Hematopoietic multipotent progenitor cell (in vitro differentiated cells): Measurements from ENCODE around the gene PTPN22. TPM values are rescaled to one million over a fixed set of nuclear protein-coding genes. Genes with fewer than 3 reads are reported as not detected.

Source experiments
- DNase-seq, 3 donors: peaks; one replicate each; pipeline ENCODE4 v3.0.0-alpha.2; 2011 to 2015; ENCODE audit warnings: low read depth in 2 of 3, low spot score in 2 of 3
- total RNA-seq: library from RNA; depleted of rRNA; stranded (reverse); fragments of >200 nt; gene quantifications from one replicate; pipeline ENCODE4 v1.2.3, GENCODE V29; 2012

Gene PTPN22
- total RNA-seq, 1 donor = 7.5 TPM

- DNase-seq = no peak
These were observed 102.5 kb downstream of the PTPN22 start for GRCh38 chr1:113768916-113769600.

DNA sequence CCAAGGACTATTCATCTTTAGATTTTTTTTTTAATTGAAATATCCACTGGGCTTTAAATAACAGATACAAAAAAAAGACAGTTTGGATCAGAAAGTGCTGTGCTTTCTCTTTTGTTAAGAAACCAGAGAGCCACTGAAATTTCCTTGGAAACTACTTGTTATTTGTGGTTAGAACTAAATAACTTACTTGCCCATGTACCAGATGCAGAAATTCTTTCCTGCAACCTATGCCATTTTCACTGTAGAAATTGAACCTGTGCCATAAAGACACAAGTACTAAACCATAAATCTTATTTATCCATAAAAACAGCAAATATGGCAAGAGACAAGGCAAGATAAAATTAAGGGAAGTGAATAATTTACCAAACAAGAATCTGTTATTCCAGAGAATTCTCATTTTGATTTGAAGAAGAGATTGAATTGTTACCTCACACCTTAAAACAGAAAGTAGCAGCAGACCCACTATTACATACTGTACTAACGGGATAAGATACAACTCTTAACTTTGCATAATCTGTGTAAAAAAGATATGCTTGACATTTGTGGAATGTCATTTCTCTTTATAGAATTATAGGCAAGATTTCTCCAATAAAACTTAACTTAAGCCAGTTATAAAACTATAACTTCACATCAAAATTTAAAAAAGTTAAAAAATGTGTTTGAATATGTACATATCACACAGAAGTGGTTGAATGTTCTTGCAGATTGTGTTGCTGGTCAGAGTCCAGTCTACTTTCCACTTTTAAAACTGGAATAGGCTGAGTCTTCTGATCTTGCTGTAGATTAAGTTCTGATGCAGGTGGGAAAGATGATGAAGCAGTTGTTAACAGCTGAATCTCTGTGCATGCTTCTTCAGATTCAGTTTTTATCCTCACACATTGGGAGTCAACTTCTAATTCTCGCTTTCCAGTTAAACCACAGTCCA lies 105.9 kb downstream of the PTPN22 start:
- no peak for DNase-seq

Other genes with a start within 250 kb of the PTPN22 start
- gene PHTF1, start 112.2 kb downstream of the PTPN22 start, total RNA-seq = 41.5 TPM
- 19.9 TPM for gene RSBN1, start 59.2 kb downstream of the PTPN22 start, total RNA-seq
- under 0.01 TPM for gene BCL2L15, start 15.9 kb upstream of the PTPN22 start, total RNA-seq
- 18.6 TPM for gene AP4B1, start 33.1 kb upstream of the PTPN22 start, total RNA-seq
- 7.3 TPM for gene DCLRE1B, start 33.6 kb upstream of the PTPN22 start, total RNA-seq
- 151 TPM for gene HIPK1, start 57.6 kb upstream of the PTPN22 start, total RNA-seq
- gene OLFML3, start 107.8 kb upstream of the PTPN22 start, total RNA-seq = 3.2 TPM